IMR-90 (cell line): ENCODE results near the gene CCDC13.

Experiments used
- CTCF ChIP-seq: conservative IDR thresholded peaks from 2 replicates; pipeline ENCODE4 v1.5.1; 2012; ENCODE audit warnings: mild to moderate bottlenecking, low read depth, low read length, improper control_type of control experiment
- FOS ChIP-seq: fragments of 150-350 bp; IDR thresholded peaks from 2 replicates; pipeline ENCODE4 v1.6.1; 2016; ENCODE audit warnings: low read depth, low read length
- POLR2A ChIP-seq: IDR thresholded peaks from 2 replicates; pipeline ENCODE4 v1.6.1; 2012; ENCODE audit warnings: mild to moderate bottlenecking, low read depth, low read length
- RAD21 ChIP-seq: IDR thresholded peaks from 2 replicates; pipeline ENCODE4 v1.6.1; 2012; ENCODE audit warnings: low read length, improper control_type of control experiment
- RCOR1 ChIP-seq: IDR thresholded peaks from 2 replicates; pipeline ENCODE4 v1.6.1; 2012; ENCODE audit warnings: mild to moderate bottlenecking, low read length, improper control_type of control experiment; ENCODE audit not compliant: insufficient replicate concordance
- RFX5 ChIP-seq: IDR thresholded peaks from 2 replicates; pipeline ENCODE4 v1.8.0; 2012; ENCODE audit warnings: low read depth, mild to moderate bottlenecking, low read length, moderate library complexity
- SMC3 ChIP-seq: fragments of 150-350 bp; IDR thresholded peaks from 2 replicates; pipeline ENCODE4 v1.6.1; 2016; ENCODE audit warnings: low read depth, mild to moderate bottlenecking, antibody characterized with exemption, low read length, moderate library complexity

- TF ChIP-seq CTCF = no peak
- no peak for TF ChIP-seq POLR2A
- TF ChIP-seq RCOR1 = no peak
- TF ChIP-seq SMC3 = no peak
- no peak for TF ChIP-seq RFX5
- no peak for TF ChIP-seq RAD21
- TF ChIP-seq FOS = no peak
Observed at GRCh38 chr3:42764561-42765295, 8.3 kb downstream of the CCDC13 start.
